D721Med (cell line): ENCODE results near the gene PTH2R.
"Not testable (repeated sequence)": the region's sequence is repeated elsewhere in the genome, so short reads cannot be mapped to it uniquely, and the experiment has no call there.

Experiments used
- DNase-seq: peaks from one replicate; pipeline ENCODE4 v3.0.0; 2011; ENCODE audit warnings: low spot score; ENCODE audit not compliant: insufficient read length
- FAIRE-seq: peaks from 2 replicates; lab custom pipeline; 2011; peaks lifted over from hg19 to GRCh38; lab: Jason Lieb, UNC
- CTCF ChIP-seq: IDR thresholded peaks from 2 replicates; pipeline ENCODE4 v1.5.1; 2012; ENCODE audit warnings: mild to moderate bottlenecking, control low read depth; ENCODE audit not compliant: insufficient read depth; ENCODE audit errors: missing control alignments

The PTH2R gene

DNA sequence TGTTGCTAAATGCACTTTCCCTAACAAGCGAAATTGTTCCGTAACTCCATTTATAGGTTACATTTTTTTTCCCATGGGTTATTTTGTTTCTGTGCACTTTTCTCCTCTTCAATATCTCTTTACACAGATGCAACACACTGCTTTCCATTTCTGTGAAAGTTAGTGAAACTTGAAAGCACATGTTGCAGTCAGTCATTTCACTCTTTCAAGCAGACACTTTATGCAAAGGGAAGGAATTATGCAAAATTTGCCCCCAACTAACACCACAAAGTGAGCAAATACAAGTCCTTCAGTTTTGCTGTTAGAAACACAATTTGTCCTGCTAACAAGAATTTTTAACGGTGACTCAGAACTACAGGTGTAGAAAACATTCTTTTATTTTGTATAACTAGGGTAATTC is 124.8 kb downstream of the PTH2R start:
- TF ChIP-seq CTCF: no peak
- DNase-seq: no peak
- FAIRE-seq: no peak

GRCh38 chr2:208535578-208535977 is 129.0 kb downstream of the PTH2R start:
- not testable (repeated sequence) for FAIRE-seq

GRCh38 chr2:208541461-208541988 is 134.9 kb downstream of the PTH2R start:
- DNase-seq: no peak
- no peak for FAIRE-seq

More at GRCh38 chr2:208535578-208535977, 129.0 kb downstream of the PTH2R start:
- DNase-seq: not testable (repeated sequence)

DNA sequence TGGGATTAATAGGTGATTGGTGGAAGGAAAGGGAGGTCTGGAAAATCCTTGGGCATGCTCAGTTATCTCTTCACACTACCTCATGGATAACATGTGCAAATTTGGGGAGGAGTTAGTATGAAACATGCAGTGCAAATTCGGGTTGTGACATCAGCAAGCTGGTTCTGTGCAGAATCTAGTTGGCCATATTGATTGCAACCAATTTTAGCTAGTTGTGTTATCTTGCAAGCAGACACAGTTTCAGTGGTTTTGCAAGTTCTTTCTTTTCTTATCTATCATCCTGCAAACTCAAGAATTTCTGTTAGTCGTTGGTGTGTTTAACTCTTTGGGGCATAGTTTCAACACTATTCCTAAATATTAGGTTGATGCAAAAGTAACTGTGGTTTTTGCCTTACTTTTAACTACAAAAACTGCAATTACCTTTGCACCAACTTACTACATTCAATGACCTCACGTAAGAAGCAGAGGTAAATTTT is 135.4 kb downstream of the PTH2R start:
- no peak for DNase-seq
- no peak for TF ChIP-seq CTCF
- peak; percentile 38 for FAIRE-seq

More at GRCh38 chr2:208541461-208541988, 134.9 kb downstream of the PTH2R start:
- no peak for TF ChIP-seq CTCF

DNA sequence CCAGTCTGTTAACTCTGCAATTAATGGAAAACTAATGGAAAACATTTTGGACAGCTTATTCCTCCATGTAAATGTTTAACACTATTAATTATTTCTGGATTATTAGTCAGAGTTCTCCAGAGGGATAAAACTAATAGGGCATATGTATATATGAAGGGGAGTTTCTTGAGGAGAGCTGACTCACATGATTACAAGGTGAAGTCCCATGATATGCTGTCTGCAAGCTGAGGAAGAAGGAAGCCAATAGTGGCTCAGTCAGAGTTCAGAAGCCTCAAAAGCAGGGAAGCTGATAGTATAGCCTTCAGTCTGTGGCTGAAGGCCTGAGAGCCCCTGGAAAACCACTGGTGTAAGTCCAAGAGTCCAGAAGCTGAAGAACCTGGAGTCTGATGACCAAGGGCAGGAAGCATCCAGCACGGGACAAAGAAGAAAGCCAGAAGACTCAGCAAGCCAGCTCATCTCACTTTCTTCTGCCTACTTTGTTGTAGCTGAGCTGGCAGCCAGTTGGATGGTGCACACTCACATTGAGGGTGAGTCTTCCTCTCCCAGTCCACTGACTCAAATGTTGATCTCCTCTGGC is 136.0 kb downstream of the PTH2R start:
- TF ChIP-seq CTCF: no peak
- FAIRE-seq: no peak
- DNase-seq: no peak
